ENCODE results near the gene TMPRSS11E. TPM values are rescaled to one million over a fixed set of nuclear protein-coding genes. Genes with fewer than 3 reads are reported as not detected.

TMPRSS11E gene
- total RNA-seq, 1 experiment from 2014 or later: 2.3 TPM

DNA sequence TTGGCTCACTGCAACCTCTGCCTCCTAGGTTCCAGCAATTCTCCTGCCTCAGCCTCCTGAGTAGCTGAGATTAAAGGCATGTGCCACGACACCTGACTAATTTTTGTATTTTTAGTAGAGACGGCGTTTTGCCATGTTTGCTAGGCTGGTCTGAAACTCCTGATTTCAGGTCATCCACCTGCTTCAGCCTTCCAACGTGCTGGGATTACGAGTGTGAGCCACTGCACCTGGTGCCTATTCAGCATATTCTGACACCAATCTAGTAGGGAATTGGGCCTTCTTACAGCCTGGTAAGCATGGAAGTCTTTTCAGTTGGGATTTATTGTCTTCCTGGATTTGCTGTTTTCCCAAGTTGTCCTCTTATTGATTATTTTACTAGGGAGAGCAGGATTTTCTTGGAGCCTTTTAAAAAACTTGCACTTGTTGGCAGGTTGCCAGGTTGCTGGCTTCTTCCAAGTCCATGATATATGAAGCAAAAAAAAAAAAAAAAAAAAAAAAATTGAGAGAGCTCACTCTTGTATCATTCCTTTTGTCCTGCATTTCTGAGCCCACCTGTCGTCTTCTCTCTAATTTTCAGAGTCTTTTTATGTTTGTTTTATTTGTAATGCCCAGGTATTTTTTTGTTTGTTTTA lies 43.7 kb downstream of the TMPRSS11E start:
- Mint-ChIP-seq H3K27me3 (ENCODE audit: low read depth) (no peaks in the 10 kb centered on the region), H3K4me3 (no peak overlapping the region), H3K9me3 (peaks cover 0 to 10% of the 10 kb centered on the region in 2 experiments; a peak in 2 of 5 replicates), H3K27ac (no peak overlapping the region), H3K36me3 (ENCODE audit: insufficient read depth in 1 of 3, low read depth in 3 of 3) (peaks cover 7 to 24% (median 8%) of the 10 kb centered on the region in 3 experiments; a peak in 4 of 7 replicates), H3K4me1 (no peaks in the 10 kb centered on the region; a peak in 1 of 4 replicates)
- Histone ChIP-seq H3K4ac (ENCODE audit: low read depth, low read length) (no peak overlapping the region), H3T11ph (ENCODE audit: low read length) (no peak overlapping the region), H3K79me2 (ENCODE audit: insufficient read depth, low read length) (no peaks in the 10 kb centered on the region), H2AFZ (ENCODE audit: low read length) (no peak overlapping the region), H4K91ac (ENCODE audit: insufficient read length, low read depth, low read length) (no peak overlapping the region), H2BK12ac (ENCODE audit: insufficient read length, low read depth, low read length) (no peak overlapping the region), H2BK20ac (ENCODE audit: low read depth, low read length, poor library complexity, severe bottlenecking) (no peak overlapping the region), H3K4me1 (ENCODE audit: insufficient read depth, low read length) (peaks cover 3% of the 10 kb centered on the region; the same call in 1 of the 2 replicates), H2AK5ac (ENCODE audit: insufficient read length, low read length) (no peak overlapping the region), H3K9me3 (ENCODE audit: control insufficient read depth, low read depth, low read length) (no peaks in the 10 kb centered on the region), H3K23me2 (ENCODE audit: insufficient read length, low read depth, low read length, poor library complexity, severe bottlenecking) (no peaks in the 10 kb centered on the region), H4K20me1 (ENCODE audit: control insufficient read depth, insufficient read depth, insufficient read length) (no peaks in the 10 kb centered on the region), H2BK5ac (ENCODE audit: insufficient read length, low read length) (no peak overlapping the region), H3K23ac (ENCODE audit: insufficient read length, low read depth, low read length) (no peak overlapping the region), H3K18ac (ENCODE audit: insufficient read length, low read depth, low read length) (no peak overlapping the region), H4K5ac (ENCODE audit: insufficient read length, low read depth, low read length) (no peak overlapping the region), H3K14ac (ENCODE audit: insufficient read depth, low read length) (no peak overlapping the region), H3K56ac (ENCODE audit: insufficient read length, low read depth, low read length) (no peak overlapping the region), H3K79me1 (ENCODE audit: insufficient read depth, low read depth, low read length, poor library complexity, severe bottlenecking) (no peaks in the 10 kb centered on the region), H3K9ac (ENCODE audit: extremely low read depth, insufficient read length, low read length) (no peak overlapping the region), H3K4me2 (ENCODE audit: insufficient read depth, insufficient read length, low read length) (no peak overlapping the region), H2BK15ac (ENCODE audit: low read depth, low read length) (no peak overlapping the region), H4K8ac (replicated peaks; ENCODE audit: insufficient read length, low read depth, low read length) (no peak overlapping the region), H3K27me3 (ENCODE audit: insufficient read depth, low read length) (no peaks in the 10 kb centered on the region), H2BK120ac (ENCODE audit: low read depth, low read length, poor library complexity, severe bottlenecking) (no peak overlapping the region), H3K27ac (ENCODE audit: insufficient read length, low read depth, low read length) (no peak overlapping the region)
- DNase-seq: no peak
- WGBS (ENCODE audit: extremely low coverage, insufficient read length, low lambda C conversion rate): no CpG with 5 or more reads among the region's 6 CpGs
- TF ChIP-seq, protein P1, sequence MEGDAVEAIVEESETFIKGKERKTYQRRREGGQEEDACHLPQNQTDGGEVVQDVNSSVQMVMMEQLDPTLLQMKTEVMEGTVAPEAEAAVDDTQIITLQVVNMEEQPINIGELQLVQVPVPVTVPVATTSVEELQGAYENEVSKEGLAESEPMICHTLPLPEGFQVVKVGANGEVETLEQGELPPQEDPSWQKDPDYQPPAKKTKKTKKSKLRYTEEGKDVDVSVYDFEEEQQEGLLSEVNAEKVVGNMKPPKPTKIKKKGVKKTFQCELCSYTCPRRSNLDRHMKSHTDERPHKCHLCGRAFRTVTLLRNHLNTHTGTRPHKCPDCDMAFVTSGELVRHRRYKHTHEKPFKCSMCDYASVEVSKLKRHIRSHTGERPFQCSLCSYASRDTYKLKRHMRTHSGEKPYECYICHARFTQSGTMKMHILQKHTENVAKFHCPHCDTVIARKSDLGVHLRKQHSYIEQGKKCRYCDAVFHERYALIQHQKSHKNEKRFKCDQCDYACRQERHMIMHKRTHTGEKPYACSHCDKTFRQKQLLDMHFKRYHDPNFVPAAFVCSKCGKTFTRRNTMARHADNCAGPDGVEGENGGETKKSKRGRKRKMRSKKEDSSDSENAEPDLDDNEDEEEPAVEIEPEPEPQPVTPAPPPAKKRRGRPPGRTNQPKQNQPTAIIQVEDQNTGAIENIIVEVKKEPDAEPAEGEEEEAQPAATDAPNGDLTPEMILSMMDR (conservative IDR thresholded peaks at IDR 0.05): no peak

All from H9 (cell line).